SK-MEL-5 (cell line): ENCODE data around the gene EP400. TPM values are rescaled to one million over a fixed set of nuclear protein-coding genes. Genes with fewer than 3 reads are reported as not detected.

Experiments used
- DNase-seq: peaks from one replicate; pipeline ENCODE4 v3.0.0-alpha.2; 2016; ENCODE audit warnings: low read depth, low spot score
- in situ Hi-C: cut with HindIII; loops from 2 replicates; pipeline ENCODE4 v1.10.0; 2016; ENCODE audit warnings: low sequenced_read_pairs, high pct_unique_total_duplicates, low pct_unique_long_range_greater_than_20kb
- small RNA-seq, 2 experiments: library from RNA; depleted of rRNA; stranded (forward); fragments of <200 nt; gene quantifications; one replicate each; pipeline ENCODE3, GENCODE V24; 2014
- total RNA-seq: library from RNA; depleted of rRNA; stranded (reverse); fragments of >200 nt; shearing (Covaris generic); gene quantifications from 2 replicates; pipeline ENCODE4 v1.2.3, GENCODE V29; 2014; rRNA removed

EP400 gene
- total RNA-seq, 1 experiment from 2014 or later, result 5.7 TPM

DNA sequence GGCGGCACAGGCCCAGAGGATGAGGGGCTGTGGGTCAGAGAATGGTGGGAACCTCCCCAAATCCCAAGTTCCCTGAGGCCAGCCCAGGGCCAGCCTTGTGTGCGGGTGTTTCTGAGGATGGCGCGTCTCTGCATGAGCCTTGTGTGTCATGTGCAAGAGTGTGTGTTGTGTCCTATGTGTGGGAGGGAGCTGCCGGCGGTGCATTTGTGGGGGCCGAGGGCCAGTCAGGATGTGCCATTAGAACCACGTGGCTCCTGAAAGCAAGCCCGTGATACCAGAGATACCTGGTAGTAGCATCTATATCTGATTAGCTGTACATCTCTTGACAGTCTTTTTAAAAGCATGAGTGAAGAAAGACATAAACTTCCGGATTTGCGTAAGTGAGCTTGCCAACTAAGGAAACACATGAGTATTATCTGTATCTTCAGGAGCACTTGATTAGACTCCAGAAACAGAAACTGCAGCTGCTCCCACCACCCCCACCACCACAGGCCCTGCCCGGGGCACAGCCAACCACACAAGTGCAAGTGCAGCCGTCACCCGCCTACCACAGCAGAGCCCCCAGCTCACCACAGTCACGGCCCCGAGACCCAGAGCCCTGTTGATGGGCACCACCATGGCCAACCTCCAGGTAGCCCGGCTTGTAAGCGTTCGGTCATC is 175.2 kb downstream of the EP400 start:
- in situ Hi-C loops, result no loop called here
- DNase-seq, result no peak

DNA sequence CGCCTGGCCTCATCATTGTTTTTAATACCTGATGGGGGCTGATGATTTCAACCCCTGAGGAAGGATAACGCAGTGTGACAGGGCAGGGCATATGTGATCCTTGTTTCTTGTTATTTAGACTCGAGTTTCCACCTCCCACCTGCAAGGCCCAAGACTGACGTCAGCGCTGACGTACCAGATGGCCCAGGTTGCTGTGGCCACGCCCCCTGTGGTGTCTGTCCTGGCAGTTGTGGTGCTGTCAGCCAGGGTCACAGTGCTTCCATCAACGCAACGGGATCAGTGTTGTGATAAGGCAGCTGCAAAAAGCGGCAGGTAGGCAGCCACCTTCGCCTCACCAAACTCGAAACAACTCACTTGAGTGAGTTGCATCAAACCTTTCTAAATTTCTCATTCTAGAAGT is 176.0 kb downstream of the EP400 start:
- in situ Hi-C loops, result no loop called here
- DNase-seq, result no peak

DNA sequence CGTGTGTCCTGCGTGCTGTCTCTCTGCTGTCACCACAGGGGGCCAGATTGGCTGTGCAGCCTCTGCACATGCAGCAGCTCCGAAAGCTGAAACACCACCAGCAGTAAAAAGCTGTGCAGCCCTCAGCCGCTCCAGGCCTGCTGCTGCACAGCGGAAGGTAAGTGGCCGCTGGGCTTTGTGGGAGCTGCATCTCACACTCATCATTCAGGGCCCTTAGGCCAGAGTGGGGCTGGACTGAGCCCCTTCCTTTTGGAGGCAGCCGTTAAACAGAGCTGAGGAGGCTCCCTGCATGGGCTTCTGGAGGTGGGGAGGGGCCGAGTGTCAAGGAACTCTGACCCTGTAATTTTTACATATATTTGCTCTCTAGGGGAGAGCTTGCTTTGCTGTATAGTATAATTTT is 177.3 kb downstream of the EP400 start:
- in situ Hi-C loops, result no loop called here
- DNase-seq, result no peak

DNA sequence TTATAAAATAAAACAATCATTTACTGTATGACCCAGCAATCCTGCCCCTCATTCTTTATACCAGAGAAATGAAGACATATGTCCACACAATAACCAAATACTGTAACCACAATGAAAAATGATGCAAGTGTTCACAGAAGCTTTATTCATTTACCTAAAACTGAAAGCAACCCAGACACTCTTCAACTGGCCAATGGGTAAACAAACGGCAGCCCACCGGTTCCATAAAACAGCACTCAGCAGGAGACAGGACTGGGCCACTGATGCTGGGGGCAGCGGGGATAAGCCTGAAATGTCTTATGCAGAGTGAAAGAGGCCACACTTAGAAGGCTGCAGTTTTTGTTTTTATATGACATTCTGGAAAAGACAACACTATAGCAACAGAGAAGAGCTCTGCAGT is 179.3 kb downstream of the EP400 start:
- in situ Hi-C loops, result no loop called here
- no peak for DNase-seq

DNA sequence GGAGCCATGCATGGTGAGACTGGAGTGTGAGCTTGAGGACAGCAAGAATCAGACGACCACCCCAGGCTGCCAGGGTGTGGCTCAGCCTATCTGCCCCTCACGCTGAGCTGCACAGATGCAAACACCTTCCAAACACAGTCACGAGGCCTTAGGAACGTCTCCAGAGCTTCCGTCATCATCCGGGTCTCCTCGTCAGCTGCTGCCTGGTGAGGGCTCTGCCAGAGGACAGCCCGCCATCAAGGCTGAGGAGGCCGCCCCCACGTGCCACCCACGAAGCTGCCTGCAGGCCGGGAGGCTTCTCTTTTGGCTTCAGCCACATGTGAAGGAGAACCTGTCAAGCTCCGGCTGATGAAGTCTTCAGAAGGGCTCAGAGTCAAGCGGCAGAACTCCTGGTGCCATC is 180.9 kb downstream of the EP400 start:
- no peak for DNase-seq

More for the DNA sequence above, 180.9 kb downstream of the EP400 start:
- in situ Hi-C loops, result no loop called here

Small RNAs within 50 kb of the gene (small RNA-seq; reads per million reads assigned to genes)
- gene AC131009.3 (0 reads per million in 2 experiments), gene AC137590.2 (0 reads per million in 2 experiments), gene SNORA49 (5.7 to 14.9 reads per million in 2 experiments)

Other genes starting within 250 kb of the EP400 start
- 18.0 and 21.6 TPM in 2 replicates for gene SFSWAP, start 238.9 kb upstream of the EP400 start, total RNA-seq
- 42.6 and 63.2 TPM in 2 replicates for gene MMP17, start 121.5 kb upstream of the EP400 start, total RNA-seq
- 1.7 and 2.1 TPM in 2 replicates for gene ULK1, start 55.3 kb upstream of the EP400 start, total RNA-seq
- gene PUS1, start 20.7 kb upstream of the EP400 start, total RNA-seq, result 26.5 and 27.8 TPM in 2 replicates
- gene DDX51, start 194.4 kb downstream of the EP400 start, total RNA-seq, result 10.0 and 11.1 TPM in 2 replicates
- gene NOC4L, start 194.5 kb downstream of the EP400 start, total RNA-seq, result 11.4 and 12.1 TPM in 2 replicates